ENCODE measurements around the gene LGR4.

The LGR4 gene

GRCh38 chr11:27401833-27402316, 70.7 kb downstream of the LGR4 start:
- TF ChIP-seq CTCF (IDR thresholded peaks at IDR 0.05) = no peak

- TF ChIP-seq CTCF (IDR thresholded peaks at IDR 0.05) = no peak
These were observed 71.2 kb downstream of the LGR4 start for GRCh38 chr11:27401280-27401832.

- no peak for TF ChIP-seq CTCF (IDR thresholded peaks at IDR 0.05)
These were observed 74.2 kb downstream of the LGR4 start for GRCh38 chr11:27398400-27398770.

- TF ChIP-seq CTCF (IDR thresholded peaks at IDR 0.05) = no peak
These were observed 74.8 kb downstream of the LGR4 start for GRCh38 chr11:27397624-27398399.

- no peak for TF ChIP-seq CTCF (IDR thresholded peaks at IDR 0.05)
These were observed 76.2 kb downstream of the LGR4 start for GRCh38 chr11:27396259-27396839.

- TF ChIP-seq CTCF (IDR thresholded peaks at IDR 0.05) = no peak
These were observed 76.9 kb downstream of the LGR4 start for GRCh38 chr11:27395556-27396258.

GRCh38 chr11:27394781-27395228, 77.8 kb downstream of the LGR4 start:
- no peak for TF ChIP-seq CTCF (IDR thresholded peaks at IDR 0.05)

All from LNCAP (cell line).